Measurements from ENCODE around the gene LDB2.

DNA sequence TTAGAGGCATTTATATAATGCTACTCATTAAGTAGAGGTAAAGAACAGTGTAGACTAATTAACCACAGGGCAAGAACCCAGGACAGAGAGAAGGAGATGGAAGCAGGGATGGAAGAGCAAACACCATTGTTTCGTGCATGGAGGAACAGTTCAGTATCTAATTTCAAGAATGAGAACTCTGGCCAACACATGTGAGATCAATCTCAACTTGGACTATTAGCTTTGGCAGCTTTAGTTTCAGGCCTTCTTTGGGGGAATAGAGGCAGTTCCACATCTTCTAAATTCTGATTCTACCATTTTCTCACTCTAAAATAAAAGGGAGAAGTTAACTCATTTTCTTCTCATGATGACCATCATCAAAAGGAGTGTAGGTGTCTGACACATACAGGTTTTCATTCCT is 207.0 kb downstream of the LDB2 start:
- TF ChIP-seq, protein P1, sequence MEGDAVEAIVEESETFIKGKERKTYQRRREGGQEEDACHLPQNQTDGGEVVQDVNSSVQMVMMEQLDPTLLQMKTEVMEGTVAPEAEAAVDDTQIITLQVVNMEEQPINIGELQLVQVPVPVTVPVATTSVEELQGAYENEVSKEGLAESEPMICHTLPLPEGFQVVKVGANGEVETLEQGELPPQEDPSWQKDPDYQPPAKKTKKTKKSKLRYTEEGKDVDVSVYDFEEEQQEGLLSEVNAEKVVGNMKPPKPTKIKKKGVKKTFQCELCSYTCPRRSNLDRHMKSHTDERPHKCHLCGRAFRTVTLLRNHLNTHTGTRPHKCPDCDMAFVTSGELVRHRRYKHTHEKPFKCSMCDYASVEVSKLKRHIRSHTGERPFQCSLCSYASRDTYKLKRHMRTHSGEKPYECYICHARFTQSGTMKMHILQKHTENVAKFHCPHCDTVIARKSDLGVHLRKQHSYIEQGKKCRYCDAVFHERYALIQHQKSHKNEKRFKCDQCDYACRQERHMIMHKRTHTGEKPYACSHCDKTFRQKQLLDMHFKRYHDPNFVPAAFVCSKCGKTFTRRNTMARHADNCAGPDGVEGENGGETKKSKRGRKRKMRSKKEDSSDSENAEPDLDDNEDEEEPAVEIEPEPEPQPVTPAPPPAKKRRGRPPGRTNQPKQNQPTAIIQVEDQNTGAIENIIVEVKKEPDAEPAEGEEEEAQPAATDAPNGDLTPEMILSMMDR (IDR thresholded peaks at IDR 0.05), result no peak
- no peak for TF ChIP-seq POLR2A (IDR thresholded peaks at IDR 0.05)

Data from heart left ventricle (tissue), 13 donors.